Eye (tissue), 1 donor: ENCODE measurements around the gene ABHD2.

Experiments used
- DNase-seq: peaks from one replicate; pipeline ENCODE4 v3.0.0-alpha.2; 2015

ABHD2 gene

GRCh38 chr15:89170364-89170763 lies 82.1 kb downstream of the ABHD2 start:
- no peak for DNase-seq

GRCh38 chr15:89171136-89172072 lies 83.1 kb downstream of the ABHD2 start:
- DNase-seq, result peak; percentile 55

- DNase-seq, result no peak
These were observed 84.7 kb downstream of the ABHD2 start for GRCh38 chr15:89172921-89173320.

GRCh38 chr15:89174476-89174875 lies 86.2 kb downstream of the ABHD2 start:
- DNase-seq, result no peak

- no peak for DNase-seq
These were observed 87.4 kb downstream of the ABHD2 start for GRCh38 chr15:89175617-89176191.

GRCh38 chr15:89177116-89177515 lies 88.9 kb downstream of the ABHD2 start:
- DNase-seq, result peak; percentile 71

- DNase-seq, result peak; percentile 91
These were observed 89.5 kb downstream of the ABHD2 start for GRCh38 chr15:89177633-89178306.

GRCh38 chr15:89178307-89178977 lies 90.2 kb downstream of the ABHD2 start:
- DNase-seq, result no peak

GRCh38 chr15:89179966-89180875 lies 92.0 kb downstream of the ABHD2 start:
- no peak for DNase-seq

- no peak for DNase-seq
These were observed 96.1 kb downstream of the ABHD2 start for GRCh38 chr15:89184357-89184756.

- DNase-seq, result no peak
These were observed 96.8 kb downstream of the ABHD2 start for GRCh38 chr15:89184886-89185526.

- DNase-seq, result no peak
These were observed 98.5 kb downstream of the ABHD2 start for GRCh38 chr15:89186803-89187202.

- DNase-seq, result no peak
These were observed 99.2 kb downstream of the ABHD2 start for GRCh38 chr15:89187301-89187985.

GRCh38 chr15:89187986-89188514 lies 99.8 kb downstream of the ABHD2 start:
- DNase-seq, result no peak

GRCh38 chr15:89192136-89192535 lies 103.9 kb downstream of the ABHD2 start:
- no peak for DNase-seq

GRCh38 chr15:89192766-89193165 lies 104.5 kb downstream of the ABHD2 start:
- DNase-seq, result no peak

GRCh38 chr15:89194608-89195007 lies 106.4 kb downstream of the ABHD2 start:
- DNase-seq, result no peak

- DNase-seq, result no peak
These were observed 107.6 kb downstream of the ABHD2 start for GRCh38 chr15:89195836-89196235.

- DNase-seq, result no peak
These were observed 108.0 kb downstream of the ABHD2 start for GRCh38 chr15:89196241-89196640.

- no peak for DNase-seq
These were observed 108.7 kb downstream of the ABHD2 start for GRCh38 chr15:89196994-89197393.
